ENCODE results near the gene TLE4.
"Not testable (repeated sequence)": the region's sequence is repeated elsewhere in the genome, so short reads cannot be mapped to it uniquely, and the experiment has no call there.

The TLE4 gene

GRCh38 chr9:79744521-79744920, 172.8 kb downstream of the TLE4 start:
- Histone ChIP-seq H3K27ac (ENCODE audit: low read depth, low read length) (no peak overlapping the region), H3K79me2 (ENCODE audit: insufficient read depth, low read length) (no peaks in the 10 kb centered on the region), H3K4me3 (ENCODE audit: insufficient read depth, low read length, poor library complexity, severe bottlenecking) (no peak overlapping the region), H3K9me2 (replicated peaks; ENCODE audit: insufficient read depth, low read length) (no peaks in the 10 kb centered on the region), H3K4me2 (ENCODE audit: low read depth, low read length, poor library complexity, severe bottlenecking) (no peak overlapping the region), H3K9me3 (ENCODE audit: insufficient read depth, low read length) (no peaks in the 10 kb centered on the region), H3K36me3 (ENCODE audit: low read length) (no peaks in the 10 kb centered on the region), H3K9ac (ENCODE audit: low read length) (no peak overlapping the region), H2AFZ (ENCODE audit: low read depth, low read length, severe bottlenecking) (no peak overlapping the region), H3F3A (ENCODE audit: insufficient read depth) (no peaks in the 10 kb centered on the region), H4K20me1 (ENCODE audit: low read depth, low read length) (no peaks in the 10 kb centered on the region), H3K27me3 (ENCODE audit: low read length) (no peaks in the 10 kb centered on the region)
- TF ChIP-seq, protein P1, sequence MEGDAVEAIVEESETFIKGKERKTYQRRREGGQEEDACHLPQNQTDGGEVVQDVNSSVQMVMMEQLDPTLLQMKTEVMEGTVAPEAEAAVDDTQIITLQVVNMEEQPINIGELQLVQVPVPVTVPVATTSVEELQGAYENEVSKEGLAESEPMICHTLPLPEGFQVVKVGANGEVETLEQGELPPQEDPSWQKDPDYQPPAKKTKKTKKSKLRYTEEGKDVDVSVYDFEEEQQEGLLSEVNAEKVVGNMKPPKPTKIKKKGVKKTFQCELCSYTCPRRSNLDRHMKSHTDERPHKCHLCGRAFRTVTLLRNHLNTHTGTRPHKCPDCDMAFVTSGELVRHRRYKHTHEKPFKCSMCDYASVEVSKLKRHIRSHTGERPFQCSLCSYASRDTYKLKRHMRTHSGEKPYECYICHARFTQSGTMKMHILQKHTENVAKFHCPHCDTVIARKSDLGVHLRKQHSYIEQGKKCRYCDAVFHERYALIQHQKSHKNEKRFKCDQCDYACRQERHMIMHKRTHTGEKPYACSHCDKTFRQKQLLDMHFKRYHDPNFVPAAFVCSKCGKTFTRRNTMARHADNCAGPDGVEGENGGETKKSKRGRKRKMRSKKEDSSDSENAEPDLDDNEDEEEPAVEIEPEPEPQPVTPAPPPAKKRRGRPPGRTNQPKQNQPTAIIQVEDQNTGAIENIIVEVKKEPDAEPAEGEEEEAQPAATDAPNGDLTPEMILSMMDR (IDR thresholded peaks at IDR 0.05; ENCODE audit: insufficient read depth, low read length, poor library complexity, severe bottlenecking), result no peak
- TF ChIP-seq EZH2phosphoT487 (conservative IDR thresholded peaks at IDR 0.05; ENCODE audit: low read length), result no peak

GRCh38 chr9:79745752-79746336, 174.1 kb downstream of the TLE4 start:
- no peaks in the 10 kb centered on the region for H3K36me3 ChIP-seq (ENCODE audit: low read length)
- no peaks in the 10 kb centered on the region for H3K9me3 ChIP-seq (ENCODE audit: insufficient read depth, low read length)

DNA sequence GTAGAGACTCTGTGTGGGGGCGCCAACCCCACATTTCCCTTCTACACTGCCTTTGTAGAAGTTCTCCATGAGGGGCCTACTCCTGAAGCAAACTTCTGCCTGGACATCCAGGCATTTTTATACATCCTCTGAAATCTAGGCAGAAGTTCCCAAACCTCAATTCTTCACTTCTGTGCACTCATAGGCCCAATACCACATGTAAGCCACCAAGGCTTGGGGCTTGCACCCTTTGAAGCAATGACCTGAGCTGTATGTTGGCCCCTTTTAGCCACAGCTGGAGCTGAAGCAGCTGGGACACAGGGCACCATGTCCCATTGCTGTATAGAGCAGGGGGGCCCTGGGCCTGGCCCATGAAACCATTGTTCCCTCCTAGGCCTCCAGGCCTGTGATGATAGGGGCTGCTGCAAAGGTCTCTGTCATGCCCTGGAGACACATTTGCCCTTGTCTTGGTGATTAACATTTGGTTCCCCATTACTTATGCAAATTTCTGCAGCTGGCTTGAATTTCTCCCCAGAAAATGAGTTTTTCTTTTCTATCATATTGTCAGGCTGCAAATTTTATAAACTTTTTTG, 180.2 kb downstream of the TLE4 start:
- H3K4me3 ChIP-seq (ENCODE audit: insufficient read depth, low read length, poor library complexity, severe bottlenecking); H3K36me3 ChIP-seq (ENCODE audit: low read length); H3K4me2 ChIP-seq (ENCODE audit: low read depth, low read length, poor library complexity, severe bottlenecking); H3K79me2 ChIP-seq (ENCODE audit: insufficient read depth, low read length); H3K9ac ChIP-seq (ENCODE audit: low read length); H3K27ac ChIP-seq (ENCODE audit: low read depth, low read length); H3K9me3 ChIP-seq (ENCODE audit: insufficient read depth, low read length); H3K27me3 ChIP-seq (ENCODE audit: low read length); H3F3A ChIP-seq (ENCODE audit: insufficient read depth); H3K9me2 ChIP-seq (replicated peaks; ENCODE audit: insufficient read depth, low read length); H2AFZ ChIP-seq (ENCODE audit: low read depth, low read length, severe bottlenecking); H4K20me1 ChIP-seq (ENCODE audit: low read depth, low read length): not testable (repeated sequence)

More at GRCh38 chr9:79745752-79746336, 174.1 kb downstream of the TLE4 start:
- TF ChIP-seq, protein P1 (IDR thresholded peaks at IDR 0.05; ENCODE audit: insufficient read depth, low read length, poor library complexity, severe bottlenecking), result no peak
- TF ChIP-seq EZH2phosphoT487 (conservative IDR thresholded peaks at IDR 0.05; ENCODE audit: low read length), result no peak
- Histone ChIP-seq H4K20me1 (ENCODE audit: low read depth, low read length) (no peaks in the 10 kb centered on the region), H3K4me3 (ENCODE audit: insufficient read depth, low read length, poor library complexity, severe bottlenecking) (no peak overlapping the region), H3K4me2 (ENCODE audit: low read depth, low read length, poor library complexity, severe bottlenecking) (no peak overlapping the region), H3K27ac (ENCODE audit: low read depth, low read length) (no peak overlapping the region), H3F3A (ENCODE audit: insufficient read depth) (no peaks in the 10 kb centered on the region), H3K79me2 (ENCODE audit: insufficient read depth, low read length) (no peaks in the 10 kb centered on the region), H3K9ac (ENCODE audit: low read length) (no peak overlapping the region), H2AFZ (ENCODE audit: low read depth, low read length, severe bottlenecking) (no peak overlapping the region), H3K27me3 (ENCODE audit: low read length) (no peaks in the 10 kb centered on the region), H3K9me2 (replicated peaks; ENCODE audit: insufficient read depth, low read length) (no peaks in the 10 kb centered on the region)

GRCh38 chr9:79756414-79756813, 184.6 kb downstream of the TLE4 start:
- no peaks in the 10 kb centered on the region for H4K20me1 ChIP-seq (ENCODE audit: low read depth, low read length)
- no peaks in the 10 kb centered on the region for H3K9me3 ChIP-seq (ENCODE audit: insufficient read depth, low read length)
- no peaks in the 10 kb centered on the region for H3K27me3 ChIP-seq (ENCODE audit: low read length)
- TF ChIP-seq, protein P1 (IDR thresholded peaks at IDR 0.05; ENCODE audit: insufficient read depth, low read length, poor library complexity, severe bottlenecking), result no peak
- no peak for TF ChIP-seq EZH2phosphoT487 (conservative IDR thresholded peaks at IDR 0.05; ENCODE audit: low read length)
- no peaks in the 10 kb centered on the region for H3K36me3 ChIP-seq (ENCODE audit: low read length)
- H3K79me2 ChIP-seq (ENCODE audit: insufficient read depth, low read length), result no peaks in the 10 kb centered on the region
- no peaks in the 10 kb centered on the region for H3K9me2 ChIP-seq (replicated peaks; ENCODE audit: insufficient read depth, low read length)
- no peak overlapping the region for H2AFZ ChIP-seq (ENCODE audit: low read depth, low read length, severe bottlenecking)
- H3K4me3 ChIP-seq (ENCODE audit: insufficient read depth, low read length, poor library complexity, severe bottlenecking), result no peak overlapping the region
- no peak overlapping the region for H3K4me2 ChIP-seq (ENCODE audit: low read depth, low read length, poor library complexity, severe bottlenecking)
- H3F3A ChIP-seq (ENCODE audit: insufficient read depth), result no peaks in the 10 kb centered on the region
- H3K27ac ChIP-seq (ENCODE audit: low read depth, low read length), result no peak overlapping the region
- H3K9ac ChIP-seq (ENCODE audit: low read length), result no peak overlapping the region

Data from SU-DHL-6 (cell line).